Measurements from ENCODE around the gene FLYWCH1. TPM values are rescaled to one million over a fixed set of nuclear protein-coding genes. Genes with fewer than 3 reads are reported as not detected.

The FLYWCH1 gene
- total and polyA plus RNA-seq, 2 of the 8 experiments (the other 6 are each of a cell fraction or from before 2014, with no cell fraction given) = 12.4 to 23.5 TPM

DNA sequence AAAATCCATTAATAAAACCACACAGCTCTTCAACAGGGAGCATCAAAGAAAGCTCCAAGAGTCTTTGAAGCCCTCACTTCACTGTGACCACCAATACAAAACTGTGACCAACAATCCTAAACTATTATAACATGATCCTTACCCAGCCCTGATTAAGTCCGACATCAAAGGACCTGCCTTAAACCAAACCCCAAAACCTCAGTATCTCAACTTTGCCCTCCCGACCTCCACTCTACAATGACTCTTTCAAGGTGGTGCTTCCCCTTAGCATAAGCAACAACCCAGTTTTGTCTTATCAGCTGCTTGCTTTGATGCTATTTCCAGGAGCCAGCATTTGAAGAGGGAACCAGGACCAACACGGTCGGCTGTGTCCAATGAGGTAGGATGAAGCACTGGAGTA, 45.3 kb upstream of the FLYWCH1 start (continued):
- TF ChIP-seq, protein P1, sequence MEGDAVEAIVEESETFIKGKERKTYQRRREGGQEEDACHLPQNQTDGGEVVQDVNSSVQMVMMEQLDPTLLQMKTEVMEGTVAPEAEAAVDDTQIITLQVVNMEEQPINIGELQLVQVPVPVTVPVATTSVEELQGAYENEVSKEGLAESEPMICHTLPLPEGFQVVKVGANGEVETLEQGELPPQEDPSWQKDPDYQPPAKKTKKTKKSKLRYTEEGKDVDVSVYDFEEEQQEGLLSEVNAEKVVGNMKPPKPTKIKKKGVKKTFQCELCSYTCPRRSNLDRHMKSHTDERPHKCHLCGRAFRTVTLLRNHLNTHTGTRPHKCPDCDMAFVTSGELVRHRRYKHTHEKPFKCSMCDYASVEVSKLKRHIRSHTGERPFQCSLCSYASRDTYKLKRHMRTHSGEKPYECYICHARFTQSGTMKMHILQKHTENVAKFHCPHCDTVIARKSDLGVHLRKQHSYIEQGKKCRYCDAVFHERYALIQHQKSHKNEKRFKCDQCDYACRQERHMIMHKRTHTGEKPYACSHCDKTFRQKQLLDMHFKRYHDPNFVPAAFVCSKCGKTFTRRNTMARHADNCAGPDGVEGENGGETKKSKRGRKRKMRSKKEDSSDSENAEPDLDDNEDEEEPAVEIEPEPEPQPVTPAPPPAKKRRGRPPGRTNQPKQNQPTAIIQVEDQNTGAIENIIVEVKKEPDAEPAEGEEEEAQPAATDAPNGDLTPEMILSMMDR (IDR thresholded peaks at IDR 0.05; ENCODE audit: control extremely low read depth in 1 of 3, insufficient read depth in 1 of 3, low read depth in 1 of 3, low read length in 3 of 3) = no peak
- TF ChIP-seq, protein P2, sequence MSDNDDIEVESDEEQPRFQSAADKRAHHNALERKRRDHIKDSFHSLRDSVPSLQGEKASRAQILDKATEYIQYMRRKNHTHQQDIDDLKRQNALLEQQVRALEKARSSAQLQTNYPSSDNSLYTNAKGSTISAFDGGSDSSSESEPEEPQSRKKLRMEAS (IDR thresholded peaks at IDR 0.05) = no peak
- no peak for TF ChIP-seq GTF2F1 (IDR thresholded peaks at IDR 0.05; ENCODE audit: borderline replicate concordance, low read depth, low read length)

Data from H1 (cell line).